Raji (cell line): Measurements from ENCODE around the gene OR4D9.

Experiments used
- POLR2A ChIP-seq: IDR thresholded peaks from 2 replicates; pipeline ENCODE4 v1.6.1; 2011; ENCODE audit warnings: low read depth, low read length, control low read depth; ENCODE audit not compliant: insufficient read depth

OR4D9 gene

DNA sequence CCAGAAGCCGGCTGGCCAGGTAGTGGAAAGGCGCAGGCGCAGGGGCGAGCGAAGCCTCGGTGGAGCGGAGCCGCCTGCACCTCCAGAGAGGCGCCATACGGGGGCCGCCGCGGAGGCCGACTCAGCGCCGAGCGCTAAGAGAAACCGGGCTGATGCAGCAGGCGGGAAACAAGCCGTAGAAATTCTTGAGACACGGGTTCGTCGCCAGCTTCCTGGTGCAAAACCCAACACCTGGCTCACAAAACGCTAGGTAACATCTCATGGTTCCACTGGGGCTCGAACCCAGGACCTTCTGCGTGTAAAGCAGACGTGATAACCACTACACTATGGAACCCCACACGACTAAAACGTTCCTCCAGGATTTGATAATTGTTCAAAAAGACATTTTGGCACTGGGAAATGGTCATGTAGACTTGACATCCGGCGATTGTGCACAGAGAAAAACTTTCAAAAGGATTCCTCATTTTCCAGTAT lies 39.1 kb downstream of the OR4D9 start:
- TF ChIP-seq POLR2A = peak; percentile 35

DNA sequence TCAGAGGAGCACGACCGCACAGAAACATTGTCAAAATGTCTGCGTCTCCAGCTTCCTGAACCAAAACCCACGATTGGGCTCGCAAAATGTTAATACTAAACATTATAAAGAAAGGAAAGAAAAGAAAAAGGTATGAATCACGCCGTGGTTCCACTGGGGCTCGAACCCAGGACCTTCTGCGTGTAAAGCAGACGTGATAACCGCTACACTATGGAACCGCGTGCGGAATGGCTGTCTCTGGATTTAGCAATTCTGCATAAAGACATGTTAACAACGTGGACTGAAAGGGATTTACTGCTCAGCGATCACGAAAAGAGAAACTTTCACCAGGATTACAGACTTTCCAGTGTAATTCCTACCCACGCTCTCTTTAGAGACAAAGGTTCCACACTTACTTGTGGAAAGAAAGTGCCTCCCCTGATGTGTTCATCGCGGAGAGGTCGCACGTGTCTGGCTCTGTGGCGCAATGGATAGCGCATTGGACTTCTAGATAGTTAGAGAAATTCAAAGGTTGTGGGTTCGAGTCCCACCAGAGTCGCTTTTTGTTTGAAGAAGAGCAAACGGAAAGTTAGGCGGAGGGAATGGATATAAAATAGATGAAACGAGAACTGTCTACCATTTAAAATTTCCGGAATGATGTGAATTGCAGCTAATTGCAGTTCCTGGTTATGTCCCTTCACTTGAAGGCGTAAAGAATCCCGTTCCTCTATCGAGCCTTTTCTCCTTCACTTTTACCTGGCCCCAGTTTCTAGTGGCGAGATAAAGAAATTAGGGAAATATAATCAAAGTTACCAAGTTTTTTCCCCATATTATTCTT lies 39.7 kb downstream of the OR4D9 start:
- 0 out of 2 replicates have a peak, but pooled peaks have one; percentile 21 for TF ChIP-seq POLR2A

DNA sequence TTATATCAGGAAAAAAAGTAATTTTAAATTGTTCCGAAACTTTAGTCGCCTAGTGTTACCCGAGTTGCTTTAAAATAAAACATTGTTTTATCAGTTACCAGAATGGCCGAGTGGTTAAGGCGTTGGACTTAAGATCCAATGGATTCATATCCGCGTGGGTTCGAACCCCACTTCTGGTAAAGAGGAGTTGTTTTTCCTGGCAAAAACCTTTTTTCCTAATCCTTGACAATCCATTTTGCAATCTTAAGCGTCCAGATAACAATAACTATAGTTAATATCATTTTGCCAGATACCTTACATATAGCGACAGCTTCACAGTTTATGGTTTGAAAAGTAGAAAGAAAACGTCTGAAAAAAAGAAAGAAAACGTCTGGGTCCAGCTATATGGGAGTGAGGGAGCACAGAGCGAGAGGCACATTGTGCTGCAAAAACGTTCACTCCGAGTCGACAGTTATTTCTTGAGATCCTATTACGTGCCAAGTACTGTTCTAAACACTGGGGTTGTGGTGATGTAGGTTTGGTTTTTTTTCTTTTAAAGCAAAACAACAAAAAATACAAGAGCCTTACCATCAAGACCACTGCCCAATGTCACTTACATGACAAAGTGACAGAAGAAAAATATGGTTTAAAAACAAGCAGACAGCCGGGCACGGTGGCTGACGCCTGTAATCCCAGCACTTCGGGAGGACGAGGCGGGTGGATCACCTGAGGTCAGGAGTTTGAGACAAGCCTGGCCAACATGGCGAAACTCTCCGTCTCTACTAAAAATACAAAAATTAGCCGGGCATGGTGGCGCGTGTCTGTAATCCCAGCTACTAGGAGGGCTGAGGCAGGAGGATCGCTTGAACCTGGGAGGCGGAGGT lies 40.6 kb downstream of the OR4D9 start:
- no peak for TF ChIP-seq POLR2A

DNA sequence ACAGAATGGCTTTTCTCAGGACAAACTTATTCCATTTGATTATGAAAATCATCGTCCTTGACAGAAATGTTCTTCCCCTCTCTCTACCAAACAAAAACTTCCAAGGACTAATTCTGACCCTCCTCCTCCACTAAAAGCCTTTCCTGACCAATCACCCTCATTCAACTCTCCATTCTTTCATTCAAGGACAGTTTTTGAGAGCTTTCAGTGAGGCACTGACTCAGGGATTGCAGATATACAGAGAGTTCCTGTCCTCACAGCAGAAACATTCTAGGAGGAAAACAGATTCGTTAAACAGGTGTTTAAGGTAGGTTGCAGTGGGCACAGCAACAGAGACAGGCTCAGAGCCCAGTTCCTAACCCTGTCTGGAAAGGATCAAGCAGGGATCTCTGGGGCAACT lies 41.5 kb downstream of the OR4D9 start:
- TF ChIP-seq POLR2A = no peak

DNA sequence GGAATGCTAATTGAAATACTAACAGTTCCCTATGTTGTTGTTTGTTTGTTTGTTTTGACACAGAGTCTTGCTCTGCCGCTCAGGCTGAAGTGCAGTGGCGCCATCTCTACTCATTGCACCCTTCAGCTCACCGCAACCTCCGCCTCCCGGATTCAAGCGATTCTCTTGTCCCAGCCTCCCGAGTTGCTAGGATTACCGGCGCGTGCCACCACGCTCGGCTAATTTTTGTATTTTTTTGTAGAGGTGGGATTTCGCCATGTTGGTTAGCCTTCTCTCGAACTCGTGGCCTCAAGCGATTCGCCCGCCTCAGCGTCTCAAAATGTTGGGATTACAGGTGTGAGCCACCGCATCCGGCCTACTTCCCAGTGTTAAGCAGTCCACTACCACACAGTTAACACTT lies 42.0 kb downstream of the OR4D9 start:
- TF ChIP-seq POLR2A = no peak

DNA sequence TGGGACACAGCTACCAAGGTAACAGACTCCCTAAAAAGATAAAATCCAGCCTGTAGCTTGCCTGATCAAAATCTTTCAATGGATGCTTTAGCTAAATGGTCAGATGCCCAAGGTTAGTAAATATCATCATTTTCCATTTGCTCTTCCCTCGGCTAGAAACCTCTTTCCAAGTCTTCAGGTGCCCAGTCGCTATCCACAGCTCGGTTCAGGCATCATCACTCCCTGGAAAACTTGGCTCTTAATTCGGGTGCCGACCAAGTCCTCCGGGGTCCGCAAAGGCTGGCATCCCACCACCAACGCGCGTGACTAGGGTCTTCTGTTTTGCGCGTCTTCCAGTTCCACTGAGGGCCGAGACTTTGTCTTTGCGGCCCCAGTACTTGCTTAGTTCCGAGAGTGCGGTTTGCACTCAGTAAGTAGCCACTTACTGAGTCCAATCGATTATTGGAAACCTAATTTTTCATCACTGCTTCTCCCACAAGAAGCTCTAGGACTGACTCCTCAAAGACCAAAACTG lies 44.3 kb downstream of the OR4D9 start:
- no peak for TF ChIP-seq POLR2A

DNA sequence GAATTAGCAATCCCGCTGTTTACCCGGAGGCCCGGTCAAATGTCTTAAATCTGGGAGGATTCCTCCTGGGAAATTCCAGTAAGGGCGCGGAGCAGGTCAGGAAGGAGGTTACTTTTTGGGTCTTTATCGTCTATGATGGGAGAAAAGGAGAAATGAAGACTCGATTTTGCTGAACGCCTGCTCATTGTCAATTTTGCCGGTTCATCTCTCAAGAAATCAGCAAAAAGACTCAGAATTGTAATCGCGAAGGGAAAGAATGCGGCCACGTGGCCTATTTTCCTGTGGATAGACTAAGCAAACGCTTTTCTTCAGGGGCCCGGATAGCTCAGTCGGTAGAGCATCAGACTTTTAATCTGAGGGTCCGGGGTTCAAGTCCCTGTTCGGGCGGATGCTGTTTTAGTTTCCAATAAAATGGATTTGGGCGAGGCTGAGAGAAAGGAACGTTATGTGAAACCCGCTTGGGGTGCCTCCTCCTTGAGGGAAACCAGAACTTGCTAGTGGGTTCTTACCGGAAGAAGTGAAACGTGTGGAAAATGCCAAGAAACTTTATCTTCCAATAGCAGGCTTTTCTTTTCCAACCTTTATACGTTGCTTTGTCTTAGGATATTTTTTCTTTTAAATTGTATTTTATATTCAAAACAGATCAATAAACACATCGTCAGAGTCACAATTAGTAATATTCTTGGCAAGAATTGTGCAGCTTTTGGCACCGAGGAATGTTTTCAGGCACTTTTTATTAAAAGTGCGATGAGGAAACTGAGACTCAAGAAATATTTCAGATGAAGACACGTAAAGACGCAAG lies 45.0 kb downstream of the OR4D9 start:
- TF ChIP-seq POLR2A = no peak

DNA sequence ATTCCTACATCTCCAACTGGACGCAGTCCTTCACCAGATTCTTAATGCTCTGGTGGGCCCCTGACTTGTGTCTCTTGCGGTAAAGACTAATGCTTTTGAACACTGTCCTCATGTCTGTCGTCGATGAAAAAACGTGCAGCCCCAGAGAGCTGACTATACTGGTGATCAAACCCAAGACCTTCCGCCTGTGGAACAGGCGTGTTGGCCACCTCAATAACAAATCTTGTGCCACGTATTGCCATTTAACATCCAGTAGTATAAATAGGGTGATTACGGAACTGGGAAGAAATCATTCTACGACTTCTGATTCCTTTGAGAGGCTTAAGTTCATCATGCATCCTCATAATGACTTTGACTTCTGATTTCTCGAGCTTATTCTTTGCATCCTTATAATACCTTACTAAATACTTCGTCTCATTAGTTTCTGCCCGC lies 45.6 kb downstream of the OR4D9 start:
- no peak for TF ChIP-seq POLR2A

DNA sequence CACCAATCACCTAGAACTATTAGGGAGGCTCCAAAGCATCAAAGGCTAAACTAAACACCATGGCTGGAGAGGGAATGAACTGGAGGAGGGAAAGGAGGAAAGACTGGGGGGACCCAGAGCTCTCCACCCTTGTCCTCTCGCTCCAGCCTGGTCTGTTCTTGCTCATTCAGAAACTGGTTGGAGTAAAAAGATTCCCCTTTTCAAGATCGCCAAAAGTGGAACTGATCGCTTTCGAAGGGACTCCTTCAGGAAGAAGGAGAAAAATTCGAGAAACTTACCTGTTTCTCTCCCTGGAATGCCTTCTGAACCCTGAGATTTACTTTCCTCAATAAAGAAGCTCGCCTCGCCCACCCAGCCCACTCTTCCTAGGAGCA lies 46.9 kb downstream of the OR4D9 start:
- no peak for TF ChIP-seq POLR2A

DNA sequence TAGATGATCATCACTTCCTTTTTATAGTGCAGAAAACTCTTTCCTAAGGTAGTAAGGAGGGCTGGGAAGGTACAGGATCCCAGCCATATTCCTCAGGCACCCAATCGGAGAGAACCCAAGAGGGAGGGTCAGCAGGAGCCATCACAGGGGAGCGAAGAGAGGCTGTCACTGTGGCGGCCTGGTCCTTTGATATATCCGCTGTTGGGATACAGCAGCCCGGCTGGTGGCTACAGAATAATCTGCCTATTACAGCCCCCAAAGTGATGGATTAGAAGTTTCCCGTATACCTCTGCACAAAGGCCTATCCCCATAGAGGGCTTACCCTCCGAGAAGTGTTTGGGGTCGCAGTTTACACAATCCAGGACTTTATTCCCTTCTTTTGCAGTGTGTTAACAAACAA lies 48.5 kb downstream of the OR4D9 start:
- TF ChIP-seq POLR2A = no peak

DNA sequence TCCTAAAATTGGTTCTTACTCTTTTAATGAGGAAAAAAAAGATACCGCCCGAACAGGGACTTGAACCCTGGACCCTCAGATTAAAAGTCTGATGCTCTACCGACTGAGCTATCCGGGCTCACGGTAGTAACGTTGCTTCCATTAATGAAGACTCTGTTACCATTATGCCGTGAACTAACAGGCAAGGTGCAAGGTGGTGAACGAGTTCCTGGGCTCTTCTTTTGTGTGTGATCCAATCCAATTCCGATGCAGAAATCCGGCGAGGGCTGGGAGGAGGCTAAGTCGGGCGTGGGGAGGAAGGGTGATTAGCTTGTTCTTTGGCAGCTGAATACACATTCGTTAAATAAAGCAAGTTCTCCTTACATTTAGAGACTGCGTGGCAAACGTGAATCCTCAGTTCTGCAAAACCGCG lies 49.0 kb downstream of the OR4D9 start:
- TF ChIP-seq POLR2A = peak; percentile 46; the same call in 1 of the 2 replicates

DNA sequence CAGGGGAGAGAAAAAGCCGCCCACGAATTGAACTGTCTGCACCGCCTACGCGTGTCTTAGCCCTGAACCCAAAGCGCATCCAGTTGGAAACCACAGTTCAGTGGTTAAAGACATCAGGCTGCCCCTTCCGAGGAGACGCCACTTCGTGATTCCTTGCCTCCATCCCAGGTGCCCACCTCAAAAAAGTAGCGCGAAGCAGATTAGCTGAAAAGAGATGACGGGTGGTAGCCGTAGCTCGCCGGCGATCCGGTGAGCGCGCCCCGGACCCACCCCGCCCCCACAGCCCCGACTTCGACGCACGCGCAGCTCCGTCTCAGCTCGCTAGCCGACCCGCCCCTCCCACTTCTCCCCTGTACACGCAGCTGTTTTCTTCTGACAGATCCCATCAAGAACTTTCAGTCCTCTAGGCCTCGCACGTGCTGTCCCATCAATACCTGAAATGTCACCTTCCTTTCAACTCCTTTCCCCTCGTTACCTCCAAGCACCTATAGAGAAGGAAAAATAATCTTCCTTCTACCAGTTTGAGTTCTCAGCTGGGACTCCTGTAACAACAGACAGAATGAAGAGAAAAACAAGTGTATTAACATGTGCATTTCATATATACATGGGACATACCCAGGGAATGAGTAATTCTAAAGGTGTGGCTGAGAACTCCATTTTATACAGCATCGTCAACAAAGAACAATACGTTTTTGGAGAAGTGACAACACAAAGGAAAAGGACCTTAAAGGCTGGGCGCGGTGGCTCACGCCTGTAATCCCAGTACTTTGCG lies 49.5 kb downstream of the OR4D9 start:
- TF ChIP-seq POLR2A = peak; percentile 69

DNA sequence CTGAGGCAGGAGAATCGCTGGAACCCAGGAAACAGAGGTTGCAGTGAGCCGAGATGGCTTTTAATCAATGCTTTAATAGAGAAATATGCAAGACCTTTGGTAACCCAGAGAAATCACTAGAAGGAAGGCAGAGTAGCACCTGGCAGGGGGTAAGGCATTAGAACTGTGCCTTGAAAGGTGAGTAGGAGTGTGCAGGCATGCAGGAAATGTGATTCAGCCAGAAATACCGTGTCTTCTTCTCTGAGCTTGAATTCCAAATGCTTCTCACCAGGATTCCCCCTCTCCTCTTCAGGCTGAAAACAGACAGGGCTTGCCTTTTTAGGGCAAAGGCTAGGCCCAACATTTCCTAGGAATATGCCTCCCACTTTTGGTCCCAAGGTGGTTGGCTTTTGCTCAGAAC lies 51.0 kb downstream of the OR4D9 start:
- no peak for TF ChIP-seq POLR2A
